HL-60 (cell line): ENCODE data around the gene SAP25.

Experiments
- DNase-seq, 2 experiments: peaks; one replicate each; pipeline ENCODE4 v3.0.0-alpha.2; 2010 to 2020; ENCODE audit warnings: low read depth in 1 of 2, low spot score in 1 of 2
- H3K27ac ChIP-seq: fragments of 250-450 bp; sonication (Bioruptor Pico); replicated peaks from 2 replicates; pipeline ENCODE4 v1.5.1; 2020; ENCODE audit warnings: mild to moderate bottlenecking, moderate library complexity
- H3K27me3 ChIP-seq: fragments of 250-450 bp; sonication (Bioruptor Pico); 2 replicates; pipeline ENCODE4 v1.5.1; 2021; ENCODE audit warnings: mild to moderate bottlenecking, moderate library complexity; ENCODE audit not compliant: insufficient read depth, poor library complexity, severe bottlenecking
- H3K4me3 ChIP-seq: replicated peaks from 2 replicates; pipeline ENCODE4 v1.5.1; 2011; ENCODE audit warnings: mild to moderate bottlenecking, control low read depth, low read length; ENCODE audit not compliant: insufficient read depth
- CTCF ChIP-seq: IDR thresholded peaks from one replicate; pipeline ENCODE4 v1.5.1; 2011; ENCODE audit warnings: low read length, control low read depth, inconsistent platforms; ENCODE audit not compliant: insufficient read depth
- GABPA ChIP-seq: IDR thresholded peaks from 2 replicates; pipeline ENCODE4 v1.6.1; 2012; ENCODE audit warnings: low read depth
- POLR2AphosphoS5 ChIP-seq: IDR thresholded peaks from 2 replicates; pipeline ENCODE4 v1.6.1; 2012; ENCODE audit warnings: low read depth
- REST ChIP-seq: IDR thresholded peaks from 2 replicates; pipeline ENCODE4 v1.6.1; 2012; ENCODE audit warnings: low read depth; ENCODE audit not compliant: insufficient replicate concordance
- SPI1 ChIP-seq: IDR thresholded peaks from 2 replicates; pipeline ENCODE4 v1.6.1; 2012; ENCODE audit warnings: low read depth, mild to moderate bottlenecking, borderline replicate concordance

SAP25 gene

GRCh38 chr7:100572281-100572948 is 1.3 kb downstream of the SAP25 start:
- H3K27ac ChIP-seq = no peak overlapping the region
- no peak overlapping the region for H3K4me3 ChIP-seq
- no peak for DNase-seq
- H3K27me3 ChIP-seq = peaks cover 3% of the 10 kb centered on the region
- TF ChIP-seq CTCF (no peak), SPI1 (no peak), GABPA (no peak), REST (no peak), POLR2AphosphoS5 (no peak)

GRCh38 chr7:100571829-100572116 is 1.9 kb downstream of the SAP25 start:
- Histone ChIP-seq H3K4me3 (no peak overlapping the region), H3K27ac (no peak overlapping the region), H3K27me3 (peaks cover 3% of the 10 kb centered on the region)
- TF ChIP-seq GABPA (no peak), REST (no peak), POLR2AphosphoS5 (no peak), CTCF (no peak), SPI1 (no peak)
- DNase-seq = no peak

GRCh38 chr7:100570954-100571828 is 2.5 kb downstream of the SAP25 start:
- DNase-seq = no peak
- Histone ChIP-seq H3K4me3 (no peak overlapping the region), H3K27ac (no peak overlapping the region), H3K27me3 (peaks cover 3% of the 10 kb centered on the region)
- TF ChIP-seq POLR2AphosphoS5 = no peak
- no peak for TF ChIP-seq SPI1
- TF ChIP-seq REST = no peak
- no peak for TF ChIP-seq GABPA
- no peak for TF ChIP-seq CTCF
